ENCODE measurements around the gene SPP2.

SPP2 gene

GRCh38 chr2:234058881-234059280 lies 8.4 kb downstream of the SPP2 start:
- DNase-seq (ENCODE audit: low read depth), result no peak
- TF ChIP-seq CTCF (conservative IDR thresholded peaks at IDR 0.05; ENCODE audit: low read length), result no peak
- H3K4me3 ChIP-seq (ENCODE audit: low read length), result no peak overlapping the region

- no peak for DNase-seq (ENCODE audit: low read depth)
- no peak for TF ChIP-seq CTCF (conservative IDR thresholded peaks at IDR 0.05; ENCODE audit: low read length)
- H3K4me3 ChIP-seq (ENCODE audit: low read length), result no peak overlapping the region
Observed at GRCh38 chr2:234060236-234060635, 9.7 kb downstream of the SPP2 start.

GRCh38 chr2:234061624-234062257 lies 11.2 kb downstream of the SPP2 start:
- no peak for TF ChIP-seq CTCF (conservative IDR thresholded peaks at IDR 0.05; ENCODE audit: low read length)
- no peak overlapping the region for H3K4me3 ChIP-seq (ENCODE audit: low read length)
- DNase-seq (ENCODE audit: low read depth), result no peak

- H3K4me3 ChIP-seq (ENCODE audit: low read length), result no peak overlapping the region
- no peak for TF ChIP-seq CTCF (conservative IDR thresholded peaks at IDR 0.05; ENCODE audit: low read length)
- DNase-seq (ENCODE audit: low read depth), result no peak
Observed at GRCh38 chr2:234066587-234066986, 16.1 kb downstream of the SPP2 start.

- DNase-seq (ENCODE audit: low read depth), result no peak
- no peak for TF ChIP-seq CTCF (conservative IDR thresholded peaks at IDR 0.05; ENCODE audit: low read length)
- H3K4me3 ChIP-seq (ENCODE audit: low read length), result no peak overlapping the region
Observed at GRCh38 chr2:234071664-234072063, 21.2 kb downstream of the SPP2 start.

GRCh38 chr2:234072454-234072853 lies 22.0 kb downstream of the SPP2 start:
- DNase-seq (ENCODE audit: low read depth), result no peak
- no peak for TF ChIP-seq CTCF (conservative IDR thresholded peaks at IDR 0.05; ENCODE audit: low read length)
- no peak overlapping the region for H3K4me3 ChIP-seq (ENCODE audit: low read length)

- DNase-seq (ENCODE audit: low read depth), result no peak
- no peak for TF ChIP-seq CTCF (conservative IDR thresholded peaks at IDR 0.05; ENCODE audit: low read length)
- H3K4me3 ChIP-seq (ENCODE audit: low read length), result no peak overlapping the region
Observed at GRCh38 chr2:234074751-234075517, 24.4 kb downstream of the SPP2 start.
